Measurements from ENCODE around the gene WDR81. TPM values are rescaled to one million over a fixed set of nuclear protein-coding genes. Genes with fewer than 3 reads are reported as not detected.
"Not testable (repeated sequence)": the region's sequence is repeated elsewhere in the genome, so short reads cannot be mapped to it uniquely, and the experiment has no call there.

Gene WDR81
- 10 to 100 TPM; 14.6 to 23.4 (median 16.4) TPM for polyA plus RNA-seq
- long read RNA-seq, donor 1, result 0 reads
- long read RNA-seq, donor 2, partial matches to known transcripts, result 0 of 1 reads
- long read RNA-seq, donor 2, other reads (novel, unspliced or antisense), result 0 of 1 reads
- long read RNA-seq, donor 3, result 0 reads
- long read RNA-seq, donor 4, result 0 reads
- long read RNA-seq, donor 5, result 0 reads
- long read RNA-seq, donor 6, result 0 reads
- long read RNA-seq, donor 7, result 0 reads
- long read RNA-seq, donor 8, result 0 reads
- long read RNA-seq, donor 9, result 0 reads
- long read RNA-seq, donor 10, full-length matches to known transcripts, result 2 of 2 reads
- long read RNA-seq, donor 10, partial matches to known transcripts, result 0 of 2 reads
- long read RNA-seq, donor 10, other reads (novel, unspliced or antisense), result 0 of 2 reads

GRCh38 chr17:1724351-1724868 is at the start of gene WDR81:
WDR81 (plus strand) TSS chr17:1724704; CDS start chr17:1724960, 256 bp downstream.
- FAIRE-seq, result no peak
- peaks cover 0 to 35% (median 3%) of the 10 kb centered on the region in 3 donors for H3K36me3 ChIP-seq (ENCODE audit: control insufficient read depth in 3 of 3, insufficient read depth in 2 of 3, low read depth in 1 of 3, low read length in 3 of 3)
- H3K27ac ChIP-seq (ENCODE audit: low read depth in 1 of 3, low read length in 2 of 3), result peak within 1 kb of the TSS; percentile 65 to 89 (median 76)
- WGBS, 3 donors, result 0 to 1% (median 1%) methylated on average over 28 to 57 of the region's 57 CpGs
- H3K4me3 ChIP-seq (ENCODE audit: low read depth in 1 of 3, low read length in 3 of 3), result peak within 1 kb of the TSS; percentile 70 to 94 (median 70)
- H3K4me1 ChIP-seq (ENCODE audit: control insufficient read depth in 3 of 3, insufficient read depth in 2 of 3, low read depth in 1 of 3, low read length in 2 of 3), result peaks cover 4 to 13% (median 5%) of the 10 kb centered on the region in 3 donors
- no peaks in the 10 kb centered on the region for H3K9me3 ChIP-seq (ENCODE audit: control insufficient read depth in 2 of 2, insufficient read depth in 1 of 2, low read depth in 1 of 2, low read length in 1 of 2)
- H3K27me3 ChIP-seq (ENCODE audit: control insufficient read depth in 3 of 3, insufficient read depth in 3 of 3, low read length in 3 of 3), result no peaks in the 10 kb centered on the region
- DNase-seq, result peak; percentile 84 to 94

GRCh38 chr17:1676401-1676800 is 48.1 kb upstream of the WDR81 start:
- DNase-seq, result no peak
- Histone ChIP-seq H3K36me3 (ENCODE audit: control insufficient read depth in 3 of 3, insufficient read depth in 2 of 3, low read depth in 1 of 3, low read length in 3 of 3) (peaks cover 31 to 92% (median 53%) of the 10 kb centered on the region in 3 donors), H3K4me1 (ENCODE audit: control insufficient read depth in 3 of 3, insufficient read depth in 2 of 3, low read depth in 1 of 3, low read length in 2 of 3) (no peaks in the 10 kb centered on the region), H3K27me3 (ENCODE audit: control insufficient read depth in 3 of 3, insufficient read depth in 3 of 3, low read length in 3 of 3) (no peaks in the 10 kb centered on the region), H3K4me3 (ENCODE audit: low read depth in 1 of 3, low read length in 3 of 3) (no peak overlapping the region), H3K9me3 (ENCODE audit: control insufficient read depth in 2 of 2, insufficient read depth in 1 of 2, low read depth in 1 of 2, low read length in 1 of 2) (no peaks in the 10 kb centered on the region), H3K27ac (ENCODE audit: low read depth in 1 of 3, low read length in 2 of 3) (no peak overlapping the region)
- 93 to 97% (median 96%) methylated on average over 13 of the region's 13 CpGs for WGBS, 3 donors
- FAIRE-seq, result no peak

GRCh38 chr17:1683459-1683858 is 41.0 kb upstream of the WDR81 start:
- Histone ChIP-seq H3K27ac (ENCODE audit: low read depth in 1 of 3, low read length in 2 of 3) (no peak overlapping the region), H3K4me1 (ENCODE audit: control insufficient read depth in 3 of 3, insufficient read depth in 2 of 3, low read depth in 1 of 3, low read length in 2 of 3) (peaks cover 0 to 8% (median 6%) of the 10 kb centered on the region in 3 donors), H3K27me3 (ENCODE audit: control insufficient read depth in 3 of 3, insufficient read depth in 3 of 3, low read length in 3 of 3) (no peaks in the 10 kb centered on the region), H3K36me3 (ENCODE audit: control insufficient read depth in 3 of 3, insufficient read depth in 2 of 3, low read depth in 1 of 3, low read length in 3 of 3) (peaks cover 19 to 47% (median 22%) of the 10 kb centered on the region in 3 donors), H3K9me3 (ENCODE audit: control insufficient read depth in 2 of 2, insufficient read depth in 1 of 2, low read depth in 1 of 2, low read length in 1 of 2) (no peaks in the 10 kb centered on the region), H3K4me3 (ENCODE audit: low read depth in 1 of 3, low read length in 3 of 3) (peak overlapping the region; percentile 72 to 99 (median 81))
- DNase-seq (no peak), FAIRE-seq (no peak)
- 73 to 80% (median 79%) methylated on average over 5 of the region's 5 CpGs for WGBS, 3 donors

- FAIRE-seq (no peak), DNase-seq (peak; percentile 98 to 99)
- H3K4me1 ChIP-seq (ENCODE audit: control insufficient read depth in 3 of 3, insufficient read depth in 2 of 3, low read depth in 1 of 3, low read length in 2 of 3), result peaks cover 0 to 8% (median 6%) of the 10 kb centered on the region in 3 donors
- WGBS, 3 donors, result 0% methylated on average over 71 to 72 of the region's 72 CpGs
- peaks cover 9 to 35% (median 13%) of the 10 kb centered on the region in 3 donors for H3K36me3 ChIP-seq (ENCODE audit: control insufficient read depth in 3 of 3, insufficient read depth in 2 of 3, low read depth in 1 of 3, low read length in 3 of 3)
- no peaks in the 10 kb centered on the region for H3K27me3 ChIP-seq (ENCODE audit: control insufficient read depth in 3 of 3, insufficient read depth in 3 of 3, low read length in 3 of 3)
- H3K9me3 ChIP-seq (ENCODE audit: control insufficient read depth in 2 of 2, insufficient read depth in 1 of 2, low read depth in 1 of 2, low read length in 1 of 2), result no peaks in the 10 kb centered on the region
- H3K4me3 ChIP-seq (ENCODE audit: low read depth in 1 of 3, low read length in 3 of 3), result peak within 1 kb of the TSS; percentile 72 to 99 (median 81)
- peak within 1 kb of the TSS; percentile 90 to 94 (median 91) for H3K27ac ChIP-seq (ENCODE audit: low read depth in 1 of 3, low read length in 2 of 3)
These were observed 39.9 kb upstream of the WDR81 start, which contains the start of gene PRPF8 for GRCh38 chr17:1684378-1685189. PRPF8 (minus strand) TSS chr17:1684867; CDS start chr17:1684571, 296 bp downstream.

GRCh38 chr17:1686086-1686485 is 38.4 kb upstream of the WDR81 start:
- WGBS, 3 donors, result 81 to 92% (median 86%) methylated on average over 7 of the region's 7 CpGs

GRCh38 chr17:1688405-1688804 is 36.1 kb upstream of the WDR81 start:
- WGBS, 3 donors, result 75 to 90% (median 79%) methylated on average over 5 to 6 of the region's 6 CpGs
- H3K9me3 ChIP-seq (ENCODE audit: control insufficient read depth in 2 of 2, insufficient read depth in 1 of 2, low read depth in 1 of 2, low read length in 1 of 2); H3K27me3 ChIP-seq (ENCODE audit: control insufficient read depth in 3 of 3, insufficient read depth in 3 of 3, low read length in 3 of 3); H3K27ac ChIP-seq (ENCODE audit: low read depth in 1 of 3, low read length in 2 of 3); H3K4me1 ChIP-seq (ENCODE audit: control insufficient read depth in 3 of 3, insufficient read depth in 2 of 3, low read depth in 1 of 3, low read length in 2 of 3); FAIRE-seq; H3K36me3 ChIP-seq (ENCODE audit: control insufficient read depth in 3 of 3, insufficient read depth in 2 of 3, low read depth in 1 of 3, low read length in 3 of 3); DNase-seq; H3K4me3 ChIP-seq (ENCODE audit: low read depth in 1 of 3, low read length in 3 of 3): not testable (repeated sequence)

More at GRCh38 chr17:1686086-1686485, 38.4 kb upstream of the WDR81 start:
- peaks cover 0 to 8% (median 6%) of the 10 kb centered on the region in 3 donors for H3K4me1 ChIP-seq (ENCODE audit: control insufficient read depth in 3 of 3, insufficient read depth in 2 of 3, low read depth in 1 of 3, low read length in 2 of 3)
- FAIRE-seq (no peak), DNase-seq (no peak)
- no peaks in the 10 kb centered on the region for H3K27me3 ChIP-seq (ENCODE audit: control insufficient read depth in 3 of 3, insufficient read depth in 3 of 3, low read length in 3 of 3)
- H3K36me3 ChIP-seq (ENCODE audit: control insufficient read depth in 3 of 3, insufficient read depth in 2 of 3, low read depth in 1 of 3, low read length in 3 of 3), result peaks cover 7 to 25% (median 9%) of the 10 kb centered on the region in 3 donors
- no peak overlapping the region for H3K27ac ChIP-seq (ENCODE audit: low read depth in 1 of 3, low read length in 2 of 3)
- no peak overlapping the region for H3K4me3 ChIP-seq (ENCODE audit: low read depth in 1 of 3, low read length in 3 of 3)
- H3K9me3 ChIP-seq (ENCODE audit: control insufficient read depth in 2 of 2, insufficient read depth in 1 of 2, low read depth in 1 of 2, low read length in 1 of 2), result no peaks in the 10 kb centered on the region

- 80 to 96% (median 94%) methylated on average over 4 to 5 of the region's 8 CpGs for WGBS, 3 donors
- H3K27ac ChIP-seq (ENCODE audit: low read depth in 1 of 3, low read length in 2 of 3), result no peak overlapping the region
These were observed 33.8 kb upstream of the WDR81 start for GRCh38 chr17:1690544-1691221.

More at GRCh38 chr17:1690544-1691221, 33.8 kb upstream of the WDR81 start:
- H3K4me1 ChIP-seq (ENCODE audit: control insufficient read depth in 3 of 3, insufficient read depth in 2 of 3, low read depth in 1 of 3, low read length in 2 of 3), result no peaks in the 10 kb centered on the region
- no peaks in the 10 kb centered on the region for H3K36me3 ChIP-seq (ENCODE audit: control insufficient read depth in 3 of 3, insufficient read depth in 2 of 3, low read depth in 1 of 3, low read length in 3 of 3)
- H3K27me3 ChIP-seq (ENCODE audit: control insufficient read depth in 3 of 3, insufficient read depth in 3 of 3, low read length in 3 of 3), result no peaks in the 10 kb centered on the region
- no peak for FAIRE-seq
- no peak overlapping the region for H3K4me3 ChIP-seq (ENCODE audit: low read depth in 1 of 3, low read length in 3 of 3)
- H3K9me3 ChIP-seq (ENCODE audit: control insufficient read depth in 2 of 2, insufficient read depth in 1 of 2, low read depth in 1 of 2, low read length in 1 of 2), result peaks cover 0 to 3% of the 10 kb centered on the region in 2 donors
- no peak for DNase-seq

All from small intestine (tissue), 16 donors.